Lower lobe of right lung (tissue), 2 donors: Measurements from ENCODE around the gene CKAP2L. TPM values are rescaled to one million over a fixed set of nuclear protein-coding genes. Genes with fewer than 3 reads are reported as not detected.
A peak's percentile ranks its signal among the peaks of the same experiment; 100 is the strongest.

Source experiments
- ATAC-seq, 2 donors: fragments of 200-7000 bp; cut with Tn5 transposase; one replicate each; pipeline ENCODE4 v1.9.1; 2020 to 2022; ENCODE audit warnings: mild to moderate bottlenecking in 2 of 2, moderate library complexity in 2 of 2
- DNase-seq: peaks from one replicate; pipeline ENCODE4 v3.0.0-alpha.2; 2020
- H3K27ac ChIP-seq: fragments of 200-600 bp; one replicate; pipeline ENCODE4 v1.8.0; 2022
- H3K27me3 ChIP-seq: fragments of 200-600 bp; one replicate; pipeline ENCODE4 v1.8.0; 2022; ENCODE audit warnings: low read depth
- H3K36me3 ChIP-seq: fragments of 200-600 bp; one replicate; pipeline ENCODE4 v1.8.0; 2022; ENCODE audit warnings: mild to moderate bottlenecking
- H3K4me1 ChIP-seq: fragments of 200-600 bp; one replicate; pipeline ENCODE4 v1.8.0; 2022
- H3K4me3 ChIP-seq: fragments of 200-600 bp; one replicate; pipeline ENCODE4 v1.8.0; 2022; ENCODE audit warnings: mild to moderate bottlenecking
- H3K9me3 ChIP-seq: fragments of 200-600 bp; one replicate; pipeline ENCODE4 v1.8.0; 2022
- CTCF ChIP-seq: fragments of 200-600 bp; IDR thresholded peaks from one replicate; pipeline ENCODE4 v1.8.0; 2022; ENCODE audit warnings: antibody characterized with exemption, mild to moderate bottlenecking
- intact Hi-C: fragments of 100-400 bp; cut with DNase I; formaldehyde crosslinking; loops from one replicate; pipeline ENCODE4 v1.11.0; 2022
- total RNA-seq: library from RNA; stranded (reverse); fragmentation: NEBNext Ultra II Directional; extraction: Animal tissue kit (Norgen Biotek cat#: 25700); gene quantifications from one replicate; pipeline ENCODE4 v1.2.1, GENCODE V29; 2021
- donor health status: DM: no; HTN: yes; CAD: no; lungs with severe emphysema.

Gene CKAP2L
- total RNA-seq, 1 donor from 2014 or later: 1.3 TPM

GRCh38 chr2:112733871-112734270 is 30.5 kb downstream of the CKAP2L start:
- no peaks in the 10 kb centered on the region for H3K36me3 ChIP-seq
- no peak for TF ChIP-seq CTCF
- H3K4me1 ChIP-seq: no peaks in the 10 kb centered on the region
- no peaks in the 10 kb centered on the region for H3K27me3 ChIP-seq
- no peaks in the 10 kb centered on the region for H3K9me3 ChIP-seq
- no peak for DNase-seq
- no peak for ATAC-seq
- no peak overlapping the region for H3K27ac ChIP-seq
- intact Hi-C loops: no loop called here
- no peak overlapping the region for H3K4me3 ChIP-seq

GRCh38 chr2:112733456-112733855 is 31.0 kb downstream of the CKAP2L start:
- H3K4me1 ChIP-seq: no peaks in the 10 kb centered on the region
- no peaks in the 10 kb centered on the region for H3K36me3 ChIP-seq
- no peak overlapping the region for H3K27ac ChIP-seq
- ATAC-seq (peak; percentile 42 to 57), DNase-seq (no peak)
- no peaks in the 10 kb centered on the region for H3K27me3 ChIP-seq
- no peaks in the 10 kb centered on the region for H3K9me3 ChIP-seq
- no peak overlapping the region for H3K4me3 ChIP-seq
- intact Hi-C loops: no loop called here
- TF ChIP-seq CTCF: no peak

GRCh38 chr2:112731479-112731878 is 32.9 kb downstream of the CKAP2L start:
- TF ChIP-seq CTCF: no peak

GRCh38 chr2:112730791-112731190 is 33.6 kb downstream of the CKAP2L start:
- no peak overlapping the region for H3K27ac ChIP-seq
- no peaks in the 10 kb centered on the region for H3K36me3 ChIP-seq
- TF ChIP-seq CTCF: no peak
- ATAC-seq (no peak), DNase-seq (no peak)
- peaks cover 6% of the 10 kb centered on the region for H3K4me1 ChIP-seq
- H3K4me3 ChIP-seq: no peak overlapping the region
- no peaks in the 10 kb centered on the region for H3K27me3 ChIP-seq
- intact Hi-C loops: no loop called here
- no peaks in the 10 kb centered on the region for H3K9me3 ChIP-seq

More at GRCh38 chr2:112731479-112731878, 32.9 kb downstream of the CKAP2L start:
- no peak for ATAC-seq
- peaks cover 6% of the 10 kb centered on the region for H3K4me1 ChIP-seq
- no peak overlapping the region for H3K27ac ChIP-seq
- intact Hi-C loops: no loop called here
- no peak for DNase-seq
- no peaks in the 10 kb centered on the region for H3K27me3 ChIP-seq
- no peaks in the 10 kb centered on the region for H3K36me3 ChIP-seq
- no peak overlapping the region for H3K4me3 ChIP-seq
- no peaks in the 10 kb centered on the region for H3K9me3 ChIP-seq

- intact Hi-C loops: no loop called here
- DNase-seq: no peak
- H3K27ac ChIP-seq: no peak overlapping the region
- no peaks in the 10 kb centered on the region for H3K36me3 ChIP-seq
- no peak for ATAC-seq
- H3K9me3 ChIP-seq: no peaks in the 10 kb centered on the region
- peaks cover 6% of the 10 kb centered on the region for H3K4me1 ChIP-seq
- TF ChIP-seq CTCF: no peak
- no peak overlapping the region for H3K4me3 ChIP-seq
- H3K27me3 ChIP-seq: no peaks in the 10 kb centered on the region
Measured at GRCh38 chr2:112730216-112730615, 34.2 kb downstream of the CKAP2L start.
